ENCODE measurements around the gene EBF3.

DNA sequence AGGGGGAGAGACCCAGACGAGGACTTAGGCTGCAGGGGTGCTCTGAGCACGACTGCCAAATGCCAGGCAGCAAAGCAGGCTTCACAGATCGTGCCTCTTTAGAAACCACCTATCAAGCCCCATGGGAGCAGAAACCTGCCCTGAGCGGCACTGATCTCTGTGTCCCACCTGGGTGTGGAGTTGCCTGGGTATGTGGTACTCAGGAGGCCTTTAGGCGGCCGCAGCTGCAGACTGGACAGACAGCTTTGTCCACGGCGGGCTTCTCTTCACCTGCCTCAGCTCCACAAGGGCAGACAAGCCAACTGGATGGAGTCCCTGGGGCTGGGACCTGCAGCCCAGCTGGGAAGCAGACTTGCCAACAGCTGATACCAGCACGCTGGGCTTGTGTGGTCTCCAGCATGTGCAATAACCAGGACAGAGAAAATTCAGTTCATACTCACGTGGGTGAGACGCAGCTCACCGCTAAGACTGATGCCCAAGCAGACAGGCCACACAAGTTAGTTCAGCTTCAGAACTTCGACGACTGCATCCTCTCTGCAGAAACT, 163.2 kb downstream of the EBF3 start:
- TF ChIP-seq SNRNP70 (optimal IDR thresholded peaks at IDR 0.05; ENCODE audit: low read depth, low read length) (no peak), EP300 (IDR thresholded peaks at IDR 0.05; ENCODE audit: low read length) (no peak), NFYB (IDR thresholded peaks at IDR 0.05; ENCODE audit: extremely low read depth, insufficient read length) (no peak), EZH2 (IDR thresholded peaks at IDR 0.05; ENCODE audit: borderline replicate concordance, low read depth, low read length) (no peak), POLR2AphosphoS5 (IDR thresholded peaks at IDR 0.05; ENCODE audit: control insufficient read depth, insufficient read depth, low read depth, low read length) (no peak), NFIC (IDR thresholded peaks at IDR 0.05) (no peak), SMC3 (conservative IDR thresholded peaks at IDR 0.05; ENCODE audit: insufficient read depth, low read depth, low read length) (no peak)
- TF ChIP-seq, protein P1, sequence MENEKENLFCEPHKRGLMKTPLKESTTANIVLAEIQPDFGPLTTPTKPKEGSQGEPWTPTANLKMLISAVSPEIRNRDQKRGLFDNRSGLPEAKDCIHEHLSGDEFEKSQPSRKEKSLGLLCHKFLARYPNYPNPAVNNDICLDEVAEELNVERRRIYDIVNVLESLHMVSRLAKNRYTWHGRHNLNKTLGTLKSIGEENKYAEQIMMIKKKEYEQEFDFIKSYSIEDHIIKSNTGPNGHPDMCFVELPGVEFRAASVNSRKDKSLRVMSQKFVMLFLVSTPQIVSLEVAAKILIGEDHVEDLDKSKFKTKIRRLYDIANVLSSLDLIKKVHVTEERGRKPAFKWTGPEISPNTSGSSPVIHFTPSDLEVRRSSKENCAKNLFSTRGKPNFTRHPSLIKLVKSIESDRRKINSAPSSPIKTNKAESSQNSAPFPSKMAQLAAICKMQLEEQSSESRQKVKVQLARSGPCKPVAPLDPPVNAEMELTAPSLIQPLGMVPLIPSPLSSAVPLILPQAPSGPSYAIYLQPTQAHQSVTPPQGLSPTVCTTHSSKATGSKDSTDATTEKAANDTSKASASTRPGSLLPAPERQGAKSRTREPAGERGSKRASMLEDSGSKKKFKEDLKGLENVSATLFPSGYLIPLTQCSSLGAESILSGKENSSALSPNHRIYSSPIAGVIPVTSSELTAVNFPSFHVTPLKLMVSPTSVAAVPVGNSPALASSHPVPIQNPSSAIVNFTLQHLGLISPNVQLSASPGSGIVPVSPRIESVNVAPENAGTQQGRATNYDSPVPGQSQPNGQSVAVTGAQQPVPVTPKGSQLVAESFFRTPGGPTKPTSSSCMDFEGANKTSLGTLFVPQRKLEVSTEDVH (IDR thresholded peaks at IDR 0.05; ENCODE audit: low read depth, partially characterized antibody): no peak
- TF ChIP-seq, protein P2, sequence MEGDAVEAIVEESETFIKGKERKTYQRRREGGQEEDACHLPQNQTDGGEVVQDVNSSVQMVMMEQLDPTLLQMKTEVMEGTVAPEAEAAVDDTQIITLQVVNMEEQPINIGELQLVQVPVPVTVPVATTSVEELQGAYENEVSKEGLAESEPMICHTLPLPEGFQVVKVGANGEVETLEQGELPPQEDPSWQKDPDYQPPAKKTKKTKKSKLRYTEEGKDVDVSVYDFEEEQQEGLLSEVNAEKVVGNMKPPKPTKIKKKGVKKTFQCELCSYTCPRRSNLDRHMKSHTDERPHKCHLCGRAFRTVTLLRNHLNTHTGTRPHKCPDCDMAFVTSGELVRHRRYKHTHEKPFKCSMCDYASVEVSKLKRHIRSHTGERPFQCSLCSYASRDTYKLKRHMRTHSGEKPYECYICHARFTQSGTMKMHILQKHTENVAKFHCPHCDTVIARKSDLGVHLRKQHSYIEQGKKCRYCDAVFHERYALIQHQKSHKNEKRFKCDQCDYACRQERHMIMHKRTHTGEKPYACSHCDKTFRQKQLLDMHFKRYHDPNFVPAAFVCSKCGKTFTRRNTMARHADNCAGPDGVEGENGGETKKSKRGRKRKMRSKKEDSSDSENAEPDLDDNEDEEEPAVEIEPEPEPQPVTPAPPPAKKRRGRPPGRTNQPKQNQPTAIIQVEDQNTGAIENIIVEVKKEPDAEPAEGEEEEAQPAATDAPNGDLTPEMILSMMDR (IDR thresholded peaks at IDR 0.05 in 2 of 3, conservative IDR thresholded peaks at IDR 0.05 in 1 of 3; ENCODE audit: insufficient read depth in 2 of 3, low read depth in 1 of 3, low read length in 3 of 3): no peak
- TF ChIP-seq, protein P3, sequence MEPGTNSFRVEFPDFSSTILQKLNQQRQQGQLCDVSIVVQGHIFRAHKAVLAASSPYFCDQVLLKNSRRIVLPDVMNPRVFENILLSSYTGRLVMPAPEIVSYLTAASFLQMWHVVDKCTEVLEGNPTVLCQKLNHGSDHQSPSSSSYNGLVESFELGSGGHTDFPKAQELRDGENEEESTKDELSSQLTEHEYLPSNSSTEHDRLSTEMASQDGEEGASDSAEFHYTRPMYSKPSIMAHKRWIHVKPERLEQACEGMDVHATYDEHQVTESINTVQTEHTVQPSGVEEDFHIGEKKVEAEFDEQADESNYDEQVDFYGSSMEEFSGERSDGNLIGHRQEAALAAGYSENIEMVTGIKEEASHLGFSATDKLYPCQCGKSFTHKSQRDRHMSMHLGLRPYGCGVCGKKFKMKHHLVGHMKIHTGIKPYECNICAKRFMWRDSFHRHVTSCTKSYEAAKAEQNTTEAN (CRISPR knock-in tag; IDR thresholded peaks at IDR 0.05): no peak
- TF ChIP-seq, protein P4, sequence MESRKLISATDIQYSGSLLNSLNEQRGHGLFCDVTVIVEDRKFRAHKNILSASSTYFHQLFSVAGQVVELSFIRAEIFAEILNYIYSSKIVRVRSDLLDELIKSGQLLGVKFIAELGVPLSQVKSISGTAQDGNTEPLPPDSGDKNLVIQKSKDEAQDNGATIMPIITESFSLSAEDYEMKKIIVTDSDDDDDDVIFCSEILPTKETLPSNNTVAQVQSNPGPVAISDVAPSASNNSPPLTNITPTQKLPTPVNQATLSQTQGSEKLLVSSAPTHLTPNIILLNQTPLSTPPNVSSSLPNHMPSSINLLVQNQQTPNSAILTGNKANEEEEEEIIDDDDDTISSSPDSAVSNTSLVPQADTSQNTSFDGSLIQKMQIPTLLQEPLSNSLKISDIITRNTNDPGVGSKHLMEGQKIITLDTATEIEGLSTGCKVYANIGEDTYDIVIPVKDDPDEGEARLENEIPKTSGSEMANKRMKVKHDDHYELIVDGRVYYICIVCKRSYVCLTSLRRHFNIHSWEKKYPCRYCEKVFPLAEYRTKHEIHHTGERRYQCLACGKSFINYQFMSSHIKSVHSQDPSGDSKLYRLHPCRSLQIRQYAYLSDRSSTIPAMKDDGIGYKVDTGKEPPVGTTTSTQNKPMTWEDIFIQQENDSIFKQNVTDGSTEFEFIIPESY (CRISPR knock-in tag; IDR thresholded peaks at IDR 0.05): no peak
- TF ChIP-seq, protein P5, sequence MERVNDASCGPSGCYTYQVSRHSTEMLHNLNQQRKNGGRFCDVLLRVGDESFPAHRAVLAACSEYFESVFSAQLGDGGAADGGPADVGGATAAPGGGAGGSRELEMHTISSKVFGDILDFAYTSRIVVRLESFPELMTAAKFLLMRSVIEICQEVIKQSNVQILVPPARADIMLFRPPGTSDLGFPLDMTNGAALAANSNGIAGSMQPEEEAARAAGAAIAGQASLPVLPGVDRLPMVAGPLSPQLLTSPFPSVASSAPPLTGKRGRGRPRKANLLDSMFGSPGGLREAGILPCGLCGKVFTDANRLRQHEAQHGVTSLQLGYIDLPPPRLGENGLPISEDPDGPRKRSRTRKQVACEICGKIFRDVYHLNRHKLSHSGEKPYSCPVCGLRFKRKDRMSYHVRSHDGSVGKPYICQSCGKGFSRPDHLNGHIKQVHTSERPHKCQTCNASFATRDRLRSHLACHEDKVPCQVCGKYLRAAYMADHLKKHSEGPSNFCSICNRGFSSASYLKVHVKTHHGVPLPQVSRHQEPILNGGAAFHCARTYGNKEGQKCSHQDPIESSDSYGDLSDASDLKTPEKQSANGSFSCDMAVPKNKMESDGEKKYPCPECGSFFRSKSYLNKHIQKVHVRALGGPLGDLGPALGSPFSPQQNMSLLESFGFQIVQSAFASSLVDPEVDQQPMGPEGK (CRISPR knock-in tag; IDR thresholded peaks at IDR 0.05; ENCODE audit: borderline replicate concordance): no peak
- TF ChIP-seq, protein P6, sequence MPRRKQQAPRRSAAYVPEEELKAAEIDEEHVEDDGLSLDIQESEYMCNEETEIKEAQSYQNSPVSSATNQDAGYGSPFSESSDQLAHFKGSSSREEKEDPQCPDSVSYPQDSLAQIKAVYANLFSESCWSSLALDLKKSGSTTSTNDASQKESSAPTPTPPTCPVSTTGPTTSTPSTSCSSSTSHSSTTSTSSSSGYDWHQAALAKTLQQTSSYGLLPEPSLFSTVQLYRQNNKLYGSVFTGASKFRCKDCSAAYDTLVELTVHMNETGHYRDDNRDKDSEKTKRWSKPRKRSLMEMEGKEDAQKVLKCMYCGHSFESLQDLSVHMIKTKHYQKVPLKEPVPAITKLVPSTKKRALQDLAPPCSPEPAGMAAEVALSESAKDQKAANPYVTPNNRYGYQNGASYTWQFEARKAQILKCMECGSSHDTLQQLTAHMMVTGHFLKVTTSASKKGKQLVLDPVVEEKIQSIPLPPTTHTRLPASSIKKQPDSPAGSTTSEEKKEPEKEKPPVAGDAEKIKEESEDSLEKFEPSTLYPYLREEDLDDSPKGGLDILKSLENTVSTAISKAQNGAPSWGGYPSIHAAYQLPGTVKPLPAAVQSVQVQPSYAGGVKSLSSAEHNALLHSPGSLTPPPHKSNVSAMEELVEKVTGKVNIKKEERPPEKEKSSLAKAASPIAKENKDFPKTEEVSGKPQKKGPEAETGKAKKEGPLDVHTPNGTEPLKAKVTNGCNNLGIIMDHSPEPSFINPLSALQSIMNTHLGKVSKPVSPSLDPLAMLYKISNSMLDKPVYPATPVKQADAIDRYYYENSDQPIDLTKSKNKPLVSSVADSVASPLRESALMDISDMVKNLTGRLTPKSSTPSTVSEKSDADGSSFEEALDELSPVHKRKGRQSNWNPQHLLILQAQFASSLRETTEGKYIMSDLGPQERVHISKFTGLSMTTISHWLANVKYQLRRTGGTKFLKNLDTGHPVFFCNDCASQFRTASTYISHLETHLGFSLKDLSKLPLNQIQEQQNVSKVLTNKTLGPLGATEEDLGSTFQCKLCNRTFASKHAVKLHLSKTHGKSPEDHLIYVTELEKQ (CRISPR knock-in tag; IDR thresholded peaks at IDR 0.05): no peak
